HCT116 (cell line): ENCODE data around the gene MDM2. TPM values are rescaled to one million over a fixed set of nuclear protein-coding genes. Genes with fewer than 3 reads are reported as not detected.

Experiments
- ATAC-seq: fragments of 200-7000 bp; cut with Tn5 transposase; 2 replicates; pipeline ENCODE4 v1.9.1; 2020; ENCODE audit warnings: mild to moderate bottlenecking, moderate library complexity
- BruUV-seq: library from RNA; stranded (reverse); fragments of 400-500 nt; replicated peaks from 2 replicates; lab custom pipeline; 2021; lab: Mats Ljungman, UMichigan
- CTCF ChIA-PET: fragments of 300-600 bp; sonication (Branson Sonifier 250); formaldehyde crosslinking; loops from one replicate; lab custom pipeline; 2021; ENCODE audit warnings: antibody characterized with exemption; lab: Charles Lee
- POLR2A ChIA-PET: fragments of 300-600, 350-600 bp; sonication (Branson Sonifier 250); formaldehyde crosslinking; loops from one replicate; lab custom pipeline; 2021; ENCODE audit warnings: antibody characterized with exemption; lab: Charles Lee
- RAD21 ChIA-PET, 2 experiments: fragments of 300-600 bp; sonication (Branson Sonifier 250); formaldehyde crosslinking; loops; one replicate each; lab custom pipeline; 2023; ENCODE audit warnings: low total read pairs in 2 of 2; ENCODE audit not compliant: uncharacterized antibody in 2 of 2, unreplicated experiment in 2 of 2, low non-redundant PET in 1 of 2; lab: Charles Lee
- DNase-seq: peaks from one replicate; pipeline ENCODE4 v3.0.0-alpha.2; 2010; ENCODE audit warnings: low read depth, low spot score
- H2AFZ ChIP-seq: fragments of 200-600 bp; shearing (Covaris generic), sonication (generic); 2 replicates; pipeline ENCODE4 v1.6.1; 2017; ENCODE audit warnings: low read depth, mixed run types, mixed read lengths, antibody characterized with exemption, low read length; ENCODE audit not compliant: poor library complexity, severe bottlenecking
- H3K27ac ChIP-seq: 2 replicates; pipeline ENCODE4 v1.5.1; 2012; ENCODE audit warnings: low read depth, low read length
- H3K27me3 ChIP-seq: fragments of 200-600 bp; sonication (generic); 2 replicates; pipeline ENCODE4 v1.6.1; 2016; ENCODE audit warnings: mixed run types, low read length, mixed read lengths; ENCODE audit not compliant: insufficient read depth
- H3K36me3 ChIP-seq, 2 experiments: fragments of 200-500 bp in 1 of 2; fragments of 200-600 bp in 1 of 2; sonication (Bioruptor generic) in 1 of 2; sonication (generic) in 1 of 2; 2 replicates each; pipeline versions ENCODE4 v1.5.1 to v1.6.1; 2014 to 2016; ENCODE audit warnings: low read length in 2 of 2, inconsistent platforms in 1 of 2, mixed read lengths in 1 of 2, mixed run types in 1 of 2; ENCODE audit not compliant: insufficient read depth in 2 of 2, control insufficient read depth in 1 of 2
- H3K4me1 ChIP-seq, 2 experiments: fragments of 200-600 bp in 1 of 2; sonication (generic) in 1 of 2; 2 replicates each; pipeline versions ENCODE4 v1.5.1 to v1.6.1; 2012 to 2017; ENCODE audit warnings: low read length in 2 of 2, inconsistent platforms in 1 of 2, mild to moderate bottlenecking in 1 of 2, mixed read lengths in 1 of 2, mixed run types in 1 of 2, moderate library complexity in 1 of 2; ENCODE audit not compliant: insufficient read depth in 2 of 2, control insufficient read depth in 1 of 2
- H3K4me2 ChIP-seq: fragments of 200-600 bp; sonication (generic); 2 replicates; pipeline ENCODE4 v1.6.1; 2017; ENCODE audit warnings: mixed run types, low read length, mixed read lengths
- H3K4me3 ChIP-seq, 2 experiments: fragments of 200-600 bp in 1 of 2; sonication (generic) in 1 of 2; replicated peaks in 1 of 2; 2 replicates each; pipeline ENCODE4 v1.5.1; 2011 to 2016; ENCODE audit warnings: low read length in 2 of 2, control low read depth in 1 of 2, low read depth in 1 of 2, mild to moderate bottlenecking in 1 of 2, mixed read lengths in 1 of 2, mixed run types in 1 of 2
- H3K79me2 ChIP-seq: fragments of 200-600 bp; sonication (generic); 2 replicates; pipeline ENCODE4 v1.6.1; 2017; ENCODE audit warnings: mild to moderate bottlenecking, mixed run types, low read length, moderate library complexity, mixed read lengths; ENCODE audit not compliant: insufficient read depth
- H3K9ac ChIP-seq: fragments of 200-600 bp; sonication (generic); 2 replicates; pipeline ENCODE4 v1.6.1; 2016; ENCODE audit warnings: low read length, mixed read lengths
- H3K9me2 ChIP-seq: fragments of 200-600 bp; sonication (generic), shearing (Covaris generic); 2 replicates; pipeline ENCODE4 v1.6.1; 2017; ENCODE audit warnings: mixed run types, mild to moderate bottlenecking, moderate library complexity; ENCODE audit not compliant: insufficient read depth
- H3K9me3 ChIP-seq, 2 experiments: fragments of 200-500 bp in 1 of 2; fragments of 200-600 bp in 1 of 2; sonication (Bioruptor generic) in 1 of 2; sonication (generic) in 1 of 2; 2 replicates each; pipeline ENCODE4 v1.6.1; 2014 to 2017; ENCODE audit warnings: low read length in 2 of 2, mixed read lengths in 2 of 2, inconsistent platforms in 1 of 2, low read depth in 1 of 2, mild to moderate bottlenecking in 1 of 2, mixed run types in 1 of 2, moderate library complexity in 1 of 2; ENCODE audit not compliant: control insufficient read depth in 1 of 2, insufficient read depth in 1 of 2
- H4K20me1 ChIP-seq: fragments of 200-600 bp; sonication (generic), shearing (Covaris generic); 2 replicates; pipeline ENCODE4 v1.6.1; 2017; ENCODE audit warnings: mixed run types, mild to moderate bottlenecking, moderate library complexity; ENCODE audit not compliant: insufficient read depth
- ATF3 ChIP-seq: IDR thresholded peaks from 2 replicates; pipeline ENCODE4 v1.6.1; 2012
- CEBPB ChIP-seq: IDR thresholded peaks from 2 replicates; pipeline ENCODE4 v1.6.1; 2012; ENCODE audit warnings: low read depth
- ELF1 ChIP-seq: IDR thresholded peaks from 2 replicates; pipeline ENCODE4 v1.6.1; 2012; ENCODE audit warnings: low read depth, borderline replicate concordance
- FOSL1 ChIP-seq: IDR thresholded peaks from 2 replicates; pipeline ENCODE4 v1.6.1; 2012; ENCODE audit warnings: low read depth
- JUND ChIP-seq: IDR thresholded peaks from 2 replicates; pipeline ENCODE4 v1.6.1; 2012
- MAX ChIP-seq: IDR thresholded peaks from 2 replicates; pipeline ENCODE4 v1.6.1; 2012
- POLR2AphosphoS5 ChIP-seq: IDR thresholded peaks from 2 replicates; pipeline ENCODE4 v1.6.1; 2011; ENCODE audit warnings: mild to moderate bottlenecking, low read depth, low read length, moderate library complexity
- SP1 ChIP-seq: IDR thresholded peaks from 2 replicates; pipeline ENCODE4 v1.6.1; 2012; ENCODE audit warnings: low read depth
- ZBTB33 ChIP-seq: IDR thresholded peaks from 2 replicates; pipeline ENCODE4 v1.6.1; 2011; ENCODE audit warnings: mild to moderate bottlenecking, low read length, moderate library complexity; ENCODE audit not compliant: insufficient replicate concordance; ENCODE audit errors: extremely low read depth
- ZFX ChIP-seq: fragments of 450-650 bp; IDR thresholded peaks from 2 replicates; pipeline ENCODE4 v1.6.1; 2017
- ZNF274 ChIP-seq: fragments of 200-500 bp; sonication (Bioruptor generic); IDR thresholded peaks from 2 replicates; pipeline ENCODE4 v1.6.1; 2014; ENCODE audit warnings: mild to moderate bottlenecking, low read depth, low read length, inconsistent platforms
- intact Hi-C: fragments of 100-400 bp; cut with micrococcal nuclease; formaldehyde crosslinking; loops from 2 replicates; pipeline ENCODE4 v1.10.0; 2022
- total RNA-seq: library from RNA; stranded (reverse); gene quantifications from one replicate; pipeline ENCODE4 v1.2.1, GENCODE V29; 2021; ENCODE audit not compliant: unreplicated experiment

The MDM2 gene
- total RNA-seq, 1 experiment from 2014 or later = 170 TPM

GRCh38 chr12:68793975-68794652, 13.9 kb upstream of the MDM2 start:
- CTCF ChIA-PET = no interaction called here
- Histone ChIP-seq H3K79me2 (no peaks in the 10 kb centered on the region), H3K9ac (no peak overlapping the region), H3K9me2 (no peaks in the 10 kb centered on the region), H4K20me1 (no peaks in the 10 kb centered on the region), H3K27ac (no peak overlapping the region), H2AFZ (peak overlapping the region; percentile 73), H3K27me3 (no peaks in the 10 kb centered on the region), H3K4me1 (peaks cover under 1 to 30% of the 10 kb centered on the region in 2 experiments), H3K9me3 (no peaks in the 10 kb centered on the region), H3K36me3 (no peaks in the 10 kb centered on the region), H3K4me3 (no peak overlapping the region), H3K4me2 (peak overlapping the region; percentile 37; the same call in 1 of the 2 replicates)
- RAD21 ChIA-PET = no interaction called here
- intact Hi-C loops = no loop called here
- BruUV-seq = no TSS peak
- TF ChIP-seq POLR2AphosphoS5 (no peak), ZNF274 (no peak), FOSL1 (no peak), JUND (no peak), ATF3 (no peak), MAX (no peak), SP1 (no peak), ZFX (no peak), ELF1 (no peak), CEBPB (no peak), ZBTB33 (no peak)
- DNase-seq (no peak), ATAC-seq (no peak)
- POLR2A ChIA-PET = interaction anchor here (2.4 kb wide), 1 partner anchor 13 kb away, joined by 7 read pairs; the partner anchor contains the start of gene MDM2
